Dedifferentiated amniotic fluid mesenchymal stem cell (primary cell): ENCODE data around the gene KYNU.
A peak's percentile ranks its signal among the peaks of the same experiment; 100 is the strongest.
"Not testable (repeated sequence)": the region's sequence is repeated elsewhere in the genome, so short reads cannot be mapped to it uniquely, and the experiment has no call there.

Experiments used
- DNase-seq: peaks from one replicate; pipeline ENCODE4 v3.0.0-alpha.2; 2016; ENCODE audit errors: extremely low spot score

Gene KYNU

GRCh38 chr2:143015656-143016055, 138.2 kb downstream of the KYNU start:
- no peak for DNase-seq

GRCh38 chr2:143026411-143027054, 149.1 kb downstream of the KYNU start:
- DNase-seq = no peak

- no peak for DNase-seq
Observed at GRCh38 chr2:143029141-143029540, 151.7 kb downstream of the KYNU start.

- no peak for DNase-seq
Observed at GRCh38 chr2:143030127-143030526, 152.7 kb downstream of the KYNU start.

- DNase-seq = peak; percentile 88
Observed at GRCh38 chr2:143034292-143035074, 157.0 kb downstream of the KYNU start.

GRCh38 chr2:143051465-143051864, 174.0 kb downstream of the KYNU start:
- DNase-seq = no peak

DNA sequence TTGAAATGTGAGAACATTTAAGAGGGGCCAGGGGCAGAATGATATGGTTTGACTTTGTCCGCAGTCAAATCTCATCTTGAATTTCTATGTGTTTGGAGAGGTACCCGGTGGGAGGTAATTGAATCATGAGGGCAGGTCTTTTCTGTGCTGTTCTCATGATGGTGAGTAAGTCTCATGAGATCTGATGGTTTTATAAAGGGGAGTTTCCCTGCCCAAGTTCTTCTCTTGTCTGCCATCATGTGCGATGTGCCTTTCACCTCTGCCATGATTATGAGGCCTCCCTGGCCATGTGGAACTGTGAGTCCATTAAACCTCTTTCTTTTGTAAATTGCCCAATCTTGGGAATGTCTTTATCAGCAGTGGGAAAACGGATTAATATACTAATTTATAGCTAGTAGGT, 176.0 kb downstream of the KYNU start:
- DNase-seq = not testable (repeated sequence)

DNA sequence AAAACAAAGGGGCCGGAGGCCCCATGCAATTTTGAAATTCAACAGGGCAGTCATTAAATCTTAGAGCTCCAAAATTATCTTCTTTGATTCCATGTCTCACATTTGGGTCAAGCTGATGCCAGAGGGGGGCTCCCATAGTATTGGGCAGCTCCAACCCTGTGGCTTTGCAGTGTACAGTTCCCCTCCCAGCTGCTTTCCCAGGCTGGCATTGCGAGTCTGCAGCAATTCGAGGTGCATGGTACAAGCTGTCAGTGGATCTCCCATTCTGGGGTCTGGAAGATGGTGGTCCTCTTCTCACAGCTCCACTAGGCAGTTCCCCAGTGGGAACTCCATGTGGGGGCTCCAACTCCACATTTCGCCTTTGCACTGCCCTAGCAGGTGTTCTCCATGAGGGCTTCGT, 179.1 kb downstream of the KYNU start:
- DNase-seq = no peak

DNA sequence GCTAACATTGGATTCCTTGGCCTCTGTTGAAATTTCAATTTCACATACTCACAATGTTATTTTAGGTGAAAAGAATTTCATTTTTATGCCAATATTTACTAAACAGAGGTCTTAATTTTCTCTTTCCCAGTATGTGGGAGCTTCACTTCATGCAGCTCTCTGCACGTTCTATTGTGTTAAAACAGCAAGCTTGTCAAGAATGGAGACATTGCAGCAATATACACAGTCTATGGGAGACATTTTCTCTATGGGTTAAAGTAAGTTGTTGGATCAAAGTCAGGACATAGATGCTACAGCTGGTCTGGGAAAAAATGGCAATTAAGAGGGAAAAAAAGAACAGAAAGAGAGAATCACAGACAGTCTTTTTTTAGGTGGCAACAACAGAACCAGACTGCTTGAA, 181.4 kb downstream of the KYNU start:
- DNase-seq = no peak

DNA sequence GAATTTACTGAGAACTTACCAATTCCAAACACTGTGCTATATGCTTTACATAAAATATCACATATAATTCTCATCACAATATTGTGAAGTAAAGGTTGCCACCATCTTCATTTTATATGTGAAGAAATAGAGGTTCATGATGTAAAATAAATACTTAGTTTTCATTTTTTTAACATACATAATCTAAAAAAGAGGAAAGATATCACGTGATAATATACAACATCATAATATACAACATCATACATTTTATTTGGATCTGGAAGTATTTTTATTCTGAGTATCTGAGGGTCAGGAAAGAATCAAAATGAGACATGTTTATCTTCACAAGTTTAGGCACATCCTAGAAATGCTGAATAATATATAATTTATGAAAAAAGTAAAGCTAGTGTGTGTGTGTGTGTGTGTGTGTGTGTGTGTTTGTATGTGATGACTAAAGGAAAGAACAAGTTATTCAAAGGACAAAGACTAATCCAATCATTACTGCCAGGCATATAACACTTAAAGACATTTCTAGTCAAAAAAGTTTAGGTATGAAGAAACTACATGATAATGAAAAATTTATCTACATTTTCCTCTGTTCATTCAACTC, 186.2 kb downstream of the KYNU start:
- no peak for DNase-seq

GRCh38 chr2:143068094-143068493, 190.6 kb downstream of the KYNU start:
- DNase-seq = no peak

GRCh38 chr2:143068509-143068908, 191.0 kb downstream of the KYNU start:
- no peak for DNase-seq

DNA sequence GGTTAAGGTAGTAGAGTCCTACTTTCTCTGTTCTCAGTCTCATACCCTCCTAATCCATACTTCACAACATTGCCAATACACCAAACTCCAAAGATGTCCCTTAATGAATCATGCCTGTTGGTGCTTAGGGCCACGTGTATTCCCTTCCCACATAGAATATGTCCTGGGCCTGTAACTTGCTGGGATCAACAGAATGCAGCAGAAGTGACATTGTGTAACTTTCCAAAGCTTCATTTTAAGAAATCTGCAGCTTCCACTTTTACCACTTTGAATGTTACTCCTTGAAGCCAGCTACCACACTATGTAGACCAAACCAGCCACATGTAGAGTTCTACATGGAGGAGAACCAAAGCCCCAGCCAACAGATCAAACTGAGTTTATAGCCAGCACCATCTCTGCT, 193.2 kb downstream of the KYNU start:
- DNase-seq = no peak

GRCh38 chr2:143071185-143071876, 193.9 kb downstream of the KYNU start:
- no peak for DNase-seq

GRCh38 chr2:143074913-143075312, 197.4 kb downstream of the KYNU start:
- not testable (repeated sequence) for DNase-seq

DNA sequence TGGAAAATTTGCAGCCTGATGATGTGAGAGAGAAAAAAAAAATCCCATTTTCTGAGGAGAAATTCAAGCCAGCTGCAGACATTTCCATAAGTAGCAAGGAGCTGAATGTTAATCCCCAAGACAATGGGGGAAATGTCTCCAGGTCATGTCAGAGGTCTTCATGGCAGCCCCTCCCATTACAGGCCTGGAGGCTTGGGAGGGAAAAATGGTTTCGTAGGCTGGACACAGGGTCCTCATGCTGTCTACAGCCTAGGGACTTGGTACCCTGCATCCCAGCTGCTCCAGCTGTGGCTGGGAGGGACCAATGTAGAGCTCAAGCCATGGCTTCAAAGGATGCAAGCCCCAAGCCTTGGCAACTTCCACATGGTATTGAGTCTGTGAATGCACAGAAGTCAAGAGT, 198.2 kb downstream of the KYNU start:
- no peak for DNase-seq

- DNase-seq = no peak
Observed at GRCh38 chr2:143078104-143078503, 200.6 kb downstream of the KYNU start.

DNA sequence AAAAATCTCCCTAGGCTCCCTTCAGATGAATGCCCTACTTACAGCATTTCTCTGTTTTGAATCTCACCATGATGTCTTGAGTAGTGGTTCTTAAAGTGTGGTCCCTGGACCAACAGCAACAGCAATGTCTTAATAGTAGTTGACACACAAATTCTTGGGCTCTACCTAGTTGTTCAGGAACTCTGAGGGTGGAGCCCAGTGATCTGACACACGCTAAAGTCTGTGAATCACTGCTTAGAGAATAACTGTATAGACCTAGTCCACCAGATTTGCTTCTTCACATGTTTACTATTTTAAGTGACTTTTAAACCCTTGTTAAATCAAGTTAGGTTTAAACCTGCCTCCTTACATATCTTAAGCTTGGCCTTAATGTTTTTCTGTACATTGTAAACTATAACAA, 204.2 kb downstream of the KYNU start:
- no peak for DNase-seq

GRCh38 chr2:143083636-143084035, 206.2 kb downstream of the KYNU start:
- peak; percentile 79 for DNase-seq

- no peak for DNase-seq
Observed at GRCh38 chr2:143084462-143084861, 207.0 kb downstream of the KYNU start.

- DNase-seq = no peak
Observed at GRCh38 chr2:143085125-143085784, 207.8 kb downstream of the KYNU start.

GRCh38 chr2:143087033-143087432, 209.6 kb downstream of the KYNU start:
- no peak for DNase-seq
